ENCODE measurements around the gene DPH6.

Gene DPH6

GRCh38 chr15:35374661-35375060 lies 171.3 kb downstream of the DPH6 start:
- Histone ChIP-seq H3K9ac (no peak overlapping the region), H3K4me1 (no peaks in the 10 kb centered on the region), H3K4me2 (ENCODE audit: low read length) (no peak overlapping the region), H3K27me3 (ENCODE audit: control insufficient read depth, insufficient read depth, low read length) (no peaks in the 10 kb centered on the region), H3K9me3 (ENCODE audit: control insufficient read depth, low read length) (no peaks in the 10 kb centered on the region), H3K79me2 (no peaks in the 10 kb centered on the region), H3K4me3 (ENCODE audit: low read depth, low read length) (no peak overlapping the region), H2AFZ (no peak overlapping the region), H3K27ac (no peak overlapping the region), H3K36me3 (ENCODE audit: control insufficient read depth, insufficient read depth, low read length) (no peaks in the 10 kb centered on the region)
- no peak for TF ChIP-seq CTCF (IDR thresholded peaks at IDR 0.05)

GRCh38 chr15:35362195-35362829 lies 183.7 kb downstream of the DPH6 start:
- Histone ChIP-seq H2AFZ (no peak overlapping the region), H3K27me3 (ENCODE audit: control insufficient read depth, insufficient read depth, low read length) (no peaks in the 10 kb centered on the region), H3K36me3 (ENCODE audit: control insufficient read depth, insufficient read depth, low read length) (no peaks in the 10 kb centered on the region), H3K4me3 (ENCODE audit: low read depth, low read length) (no peak overlapping the region), H3K27ac (no peak overlapping the region), H3K9ac (no peak overlapping the region), H3K79me2 (no peaks in the 10 kb centered on the region), H3K4me1 (no peaks in the 10 kb centered on the region), H3K9me3 (ENCODE audit: control insufficient read depth, low read length) (no peaks in the 10 kb centered on the region), H3K4me2 (ENCODE audit: low read length) (no peak overlapping the region)
- no peak for TF ChIP-seq CTCF (IDR thresholded peaks at IDR 0.05)

GRCh38 chr15:35358824-35359223 lies 187.1 kb downstream of the DPH6 start:
- Histone ChIP-seq H3K79me2 (no peaks in the 10 kb centered on the region), H2AFZ (no peak overlapping the region), H3K36me3 (ENCODE audit: control insufficient read depth, insufficient read depth, low read length) (no peaks in the 10 kb centered on the region), H3K4me3 (ENCODE audit: low read depth, low read length) (no peak overlapping the region), H3K4me2 (ENCODE audit: low read length) (no peak overlapping the region), H3K9me3 (ENCODE audit: control insufficient read depth, low read length) (no peaks in the 10 kb centered on the region), H3K27me3 (ENCODE audit: control insufficient read depth, insufficient read depth, low read length) (no peaks in the 10 kb centered on the region), H3K4me1 (no peaks in the 10 kb centered on the region), H3K27ac (no peak overlapping the region), H3K9ac (no peak overlapping the region)
- no peak for TF ChIP-seq CTCF (IDR thresholded peaks at IDR 0.05)

- no peak overlapping the region for H3K4me2 ChIP-seq (ENCODE audit: low read length)
Observed at GRCh38 chr15:35351059-35351458, 194.9 kb downstream of the DPH6 start.

More at GRCh38 chr15:35351059-35351458, 194.9 kb downstream of the DPH6 start:
- no peak overlapping the region for H2AFZ ChIP-seq
- H3K27me3 ChIP-seq (ENCODE audit: control insufficient read depth, insufficient read depth, low read length): no peaks in the 10 kb centered on the region
- H3K4me1 ChIP-seq: no peaks in the 10 kb centered on the region
- TF ChIP-seq CTCF (IDR thresholded peaks at IDR 0.05): no peak
- H3K79me2 ChIP-seq: no peaks in the 10 kb centered on the region
- no peak overlapping the region for H3K9ac ChIP-seq
- no peak overlapping the region for H3K4me3 ChIP-seq (ENCODE audit: low read depth, low read length)
- H3K9me3 ChIP-seq (ENCODE audit: control insufficient read depth, low read length): no peaks in the 10 kb centered on the region
- H3K27ac ChIP-seq: no peak overlapping the region
- H3K36me3 ChIP-seq (ENCODE audit: control insufficient read depth, insufficient read depth, low read length): no peaks in the 10 kb centered on the region
